Small intestine (tissue), 7 donors: ENCODE measurements around the gene C19orf85. TPM values are rescaled to one million over a fixed set of nuclear protein-coding genes. Genes with fewer than 3 reads are reported as not detected.

Experiments used
- DNase-seq, 2 donors: peaks; one replicate each; pipeline versions ENCODE4 v3.0.0 to v3.0.0-alpha.2; 2013
- FAIRE-seq: peaks from 2 replicates; lab custom pipeline; 2012; peaks lifted over from hg19 to GRCh38; lab: Jason Lieb, UNC
- H3K27ac ChIP-seq, 3 donors: one replicate each; pipeline ENCODE4 v1.5.1; 2013; ENCODE audit warnings: low read length in 2 of 3, mild to moderate bottlenecking in 2 of 3, control low read depth in 1 of 3, inconsistent platforms in 1 of 3, low read depth in 1 of 3, moderate library complexity in 1 of 3
- H3K27me3 ChIP-seq, 3 donors: one replicate each; pipeline ENCODE4 v1.6.1; 2013; ENCODE audit warnings: low read length in 3 of 3, inconsistent platforms in 1 of 3; ENCODE audit not compliant: control insufficient read depth in 3 of 3, insufficient read depth in 3 of 3
- H3K36me3 ChIP-seq, 3 donors: one replicate each; pipeline ENCODE4 v1.6.1; 2013; ENCODE audit warnings: low read length in 3 of 3, inconsistent platforms in 1 of 3, low read depth in 1 of 3, mild to moderate bottlenecking in 1 of 3, moderate library complexity in 1 of 3; ENCODE audit not compliant: control insufficient read depth in 3 of 3, insufficient read depth in 2 of 3
- H3K4me1 ChIP-seq, 3 donors: one replicate each; pipeline ENCODE4 v1.6.1; 2013; ENCODE audit warnings: low read length in 2 of 3, inconsistent platforms in 1 of 3, low read depth in 1 of 3, mild to moderate bottlenecking in 1 of 3, moderate library complexity in 1 of 3; ENCODE audit not compliant: control insufficient read depth in 3 of 3, insufficient read depth in 2 of 3
- H3K4me3 ChIP-seq, 3 donors: one replicate each; pipeline ENCODE4 v1.5.1; 2013; ENCODE audit warnings: low read length in 3 of 3, control low read depth in 1 of 3, inconsistent platforms in 1 of 3, low read depth in 1 of 3, mild to moderate bottlenecking in 1 of 3, moderate library complexity in 1 of 3
- H3K9me3 ChIP-seq, 2 donors: one replicate each; pipeline ENCODE4 v1.6.1; 2013; ENCODE audit warnings: low read depth in 1 of 2, low read length in 1 of 2; ENCODE audit not compliant: control insufficient read depth in 2 of 2, insufficient read depth in 1 of 2
- WGBS, 3 donors: extraction: QIAGEN DNeasy Blood & Tissue Kit; methylation state at CpG; one replicate each; pipeline ENCODE4 v1.1.7; 2013; 5-methylcytosine and 5-hydroxymethylcytosine counted together
- polyA plus RNA-seq, 4 donors: library from polyadenylated mRNA; stranded (reverse) in 3 of 4; unstranded in 1 of 4; fragments of 200-250 nt in 3 of 4; fragments of 120-200 nt in 1 of 4; gene quantifications; one replicate each; pipeline versions ENCODE4 v1.2.1 to v1.2.3, GENCODE V29; 2013
- donor health status: healthy with polysubstance abuse.
- donor health status: control.
- donor health status: control.
- donor health status: Bipolar disorder and iron deficiency.
- donor health status: healthy.

C19orf85 gene
- polyA plus RNA-seq, 4 donors, result not detected

- DNase-seq (no peak), FAIRE-seq (no peak)
- WGBS, 3 donors, result 83 to 95% (median 94%) methylated on average over 39 to 40 of the region's 40 CpGs
Measured at GRCh38 chr19:55481794-55482155, 17.2 kb upstream of the C19orf85 start.

DNA sequence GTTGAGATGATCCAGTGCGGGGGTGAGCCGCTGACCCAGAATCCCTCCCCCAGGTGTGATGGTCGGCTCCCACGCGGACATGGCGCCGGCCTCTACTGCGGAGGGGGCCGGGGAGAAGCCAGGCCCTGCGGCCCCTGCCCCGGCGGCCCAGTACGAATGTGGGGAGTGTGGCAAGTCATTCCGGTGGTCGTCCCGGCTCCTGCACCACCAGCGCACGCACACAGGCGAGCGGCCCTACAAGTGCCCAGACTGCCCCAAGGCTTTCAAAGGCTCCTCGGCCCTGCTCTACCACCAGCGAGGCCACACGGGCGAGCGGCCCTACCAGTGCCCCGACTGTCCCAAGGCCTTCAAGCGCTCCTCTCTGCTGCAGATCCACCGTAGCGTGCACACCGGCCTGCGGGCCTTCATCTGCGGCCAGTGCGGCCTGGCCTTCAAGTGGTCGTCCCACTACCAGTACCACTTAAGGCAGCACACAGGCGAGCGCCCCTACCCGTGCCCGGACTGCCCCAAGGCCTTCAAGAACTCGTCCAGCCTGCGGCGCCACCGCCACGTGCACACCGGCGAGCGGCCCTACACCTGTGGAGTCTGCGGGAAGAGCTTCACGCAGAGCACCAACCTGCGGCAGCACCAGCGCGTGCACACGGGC, 16.7 kb upstream of the C19orf85 start:
- H3K9me3 ChIP-seq, result no peaks in the 10 kb centered on the region
- FAIRE-seq, result no peak
- 96 to 97% (median 97%) methylated on average over 43 to 52 of the region's 52 CpGs for WGBS, 3 donors
- H3K27ac ChIP-seq, result no peak overlapping the region
- H3K36me3 ChIP-seq, result peaks cover 4 to 32% (median 10%) of the 10 kb centered on the region in 3 donors
- no peak overlapping the region for H3K4me3 ChIP-seq
- H3K4me1 ChIP-seq, result peaks cover 0 to 18% (median 2%) of the 10 kb centered on the region in 3 donors
- no peak for DNase-seq
- H3K27me3 ChIP-seq, result peaks cover 0 to 6% (median 0%) of the 10 kb centered on the region in 3 donors

More at GRCh38 chr19:55481794-55482155, 17.2 kb upstream of the C19orf85 start:
- Histone ChIP-seq H3K4me1 (peaks cover 0 to 18% (median 2%) of the 10 kb centered on the region in 3 donors), H3K9me3 (no peaks in the 10 kb centered on the region), H3K27ac (no peak overlapping the region), H3K4me3 (no peak overlapping the region), H3K36me3 (peaks cover 4 to 32% (median 10%) of the 10 kb centered on the region in 3 donors), H3K27me3 (peaks cover 0 to 6% (median 0%) of the 10 kb centered on the region in 3 donors)

GRCh38 chr19:55479451-55480230, 15.1 kb upstream of the C19orf85 start:
- Histone ChIP-seq H3K4me3 (no peak overlapping the region), H3K27me3 (peaks cover 0 to 3% (median 0%) of the 10 kb centered on the region in 3 donors), H3K4me1 (peaks cover 0 to 15% (median 4%) of the 10 kb centered on the region in 3 donors), H3K9me3 (no peaks in the 10 kb centered on the region), H3K36me3 (peaks cover 4 to 32% (median 10%) of the 10 kb centered on the region in 3 donors), H3K27ac (no peak overlapping the region)
- 70 to 80% (median 77%) methylated on average over 14 to 15 of the region's 15 CpGs for WGBS, 3 donors
- FAIRE-seq (no peak), DNase-seq (no peak)

DNA sequence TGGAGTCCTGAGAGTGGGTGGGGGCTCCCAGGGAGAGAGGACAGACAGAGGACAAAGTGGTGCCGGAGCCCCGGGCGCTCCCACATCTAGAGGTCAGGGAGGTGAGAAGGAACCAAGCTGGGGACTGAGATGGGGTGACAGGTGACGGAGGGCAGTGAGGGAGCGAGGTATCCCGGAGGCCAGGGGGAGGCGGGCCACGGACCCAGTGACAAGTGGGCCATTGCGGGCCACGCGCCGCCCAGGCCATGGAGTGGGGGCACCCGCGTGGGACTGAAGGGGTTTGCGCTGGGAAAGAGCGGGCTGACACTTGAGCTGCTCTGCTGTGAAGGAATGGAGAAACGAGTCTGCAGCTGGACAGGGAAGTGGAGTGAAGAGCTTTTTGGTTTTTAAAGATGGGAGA, 14.5 kb upstream of the C19orf85 start:
- H3K4me3 ChIP-seq, result no peak overlapping the region
- peaks cover 4 to 28% (median 10%) of the 10 kb centered on the region in 3 donors for H3K36me3 ChIP-seq
- no peaks in the 10 kb centered on the region for H3K27me3 ChIP-seq
- peaks cover 0 to 11% (median 4%) of the 10 kb centered on the region in 3 donors for H3K4me1 ChIP-seq
- no peak for FAIRE-seq
- DNase-seq, result no peak
- WGBS, 3 donors, result 90 to 91% (median 91%) methylated on average over 17 of the region's 17 CpGs
- no peak overlapping the region for H3K27ac ChIP-seq
- no peaks in the 10 kb centered on the region for H3K9me3 ChIP-seq

- H3K27me3 ChIP-seq, result no peaks in the 10 kb centered on the region
- no peak overlapping the region for H3K4me3 ChIP-seq
- no peak for DNase-seq
- no peak for FAIRE-seq
- no peak overlapping the region for H3K27ac ChIP-seq
- H3K4me1 ChIP-seq, result peaks cover 0 to 11% (median 4%) of the 10 kb centered on the region in 3 donors
- 88 to 91% (median 89%) methylated on average over 12 of the region's 12 CpGs for WGBS, 3 donors
- H3K9me3 ChIP-seq, result no peaks in the 10 kb centered on the region
- peaks cover 4 to 22% (median 10%) of the 10 kb centered on the region in 3 donors for H3K36me3 ChIP-seq
Measured at GRCh38 chr19:55478364-55478763, 13.8 kb upstream of the C19orf85 start.

GRCh38 chr19:55477905-55478304, 13.4 kb upstream of the C19orf85 start:
- WGBS, 3 donors, result 90 to 91% (median 91%) methylated on average over 13 of the region's 13 CpGs
- Histone ChIP-seq H3K4me3 (no peak overlapping the region), H3K27ac (no peak overlapping the region), H3K36me3 (peaks cover 4 to 18% (median 8%) of the 10 kb centered on the region in 3 donors), H3K9me3 (no peaks in the 10 kb centered on the region), H3K4me1 (peaks cover 0 to 11% (median 4%) of the 10 kb centered on the region in 3 donors), H3K27me3 (no peaks in the 10 kb centered on the region)
- FAIRE-seq (no peak), DNase-seq (no peak)

GRCh38 chr19:55476100-55476775, 11.7 kb upstream of the C19orf85 start, which contains the start of gene ZNF628:
ZNF628 (plus strand) TSS chr19:55476617; CDS start chr19:55479911, 3,294 bp downstream.
- peak within 1 kb of the TSS; percentile 72 to 91 (median 79) for H3K27ac ChIP-seq
- 1% methylated on average over 49 to 61 of the region's 61 CpGs for WGBS, 3 donors
- peaks cover 0 to 11% (median 4%) of the 10 kb centered on the region in 3 donors for H3K4me1 ChIP-seq
- peak; percentile 98 to 100 for DNase-seq
- H3K4me3 ChIP-seq, result peak within 1 kb of the TSS; percentile 44 to 72 (median 51)
- no peak for FAIRE-seq
- H3K9me3 ChIP-seq, result no peaks in the 10 kb centered on the region
- peaks cover 0 to 9% (median 2%) of the 10 kb centered on the region in 3 donors for H3K36me3 ChIP-seq
- no peaks in the 10 kb centered on the region for H3K27me3 ChIP-seq
